PC-3 (cell line): ENCODE results near the gene ABHD6.

Experiments used
- CTCF ChIP-seq: fragments of 300-600 bp; sonication (generic); conservative IDR thresholded peaks from 2 replicates; pipeline ENCODE4 v1.5.1; 2017; ENCODE audit warnings: antibody characterized with exemption, low read depth, mild to moderate bottlenecking, low read length
- EZH2phosphoT487 ChIP-seq: fragments of 300-600 bp; sonication (generic); IDR thresholded peaks from 2 replicates; pipeline ENCODE4 v1.6.1; 2018; ENCODE audit warnings: mild to moderate bottlenecking, antibody characterized with exemption, low read length, borderline replicate concordance

- TF ChIP-seq CTCF (no peak), EZH2phosphoT487 (no peak)
Observed at GRCh38 chr3:58236527-58237237, 910 bp upstream of the ABHD6 start.
